Vagina (tissue), 2 donors: ENCODE measurements around the gene CENPS.

Experiments
- CTCF ChIP-seq, 3 experiments: fragments of 450-650 bp in 2 of 3; fragments of 200-600 bp in 1 of 3; sonication (generic) in 1 of 3; IDR thresholded peaks; one replicate each; pipeline ENCODE4 v1.5.1; 2017 to 2019; ENCODE audit warnings: antibody characterized with exemption in 3 of 3, mild to moderate bottlenecking in 2 of 3, moderate library complexity in 2 of 3
- POLR2AphosphoS5 ChIP-seq, 2 donors: sonication (generic); formaldehyde crosslinking; IDR thresholded peaks; one replicate each; pipeline ENCODE4 v1.9.0; 2017; ENCODE audit warnings: antibody characterized with exemption in 2 of 2, mild to moderate bottlenecking in 2 of 2, low read depth in 1 of 2; ENCODE audit not compliant: insufficient read depth in 1 of 2

DNA sequence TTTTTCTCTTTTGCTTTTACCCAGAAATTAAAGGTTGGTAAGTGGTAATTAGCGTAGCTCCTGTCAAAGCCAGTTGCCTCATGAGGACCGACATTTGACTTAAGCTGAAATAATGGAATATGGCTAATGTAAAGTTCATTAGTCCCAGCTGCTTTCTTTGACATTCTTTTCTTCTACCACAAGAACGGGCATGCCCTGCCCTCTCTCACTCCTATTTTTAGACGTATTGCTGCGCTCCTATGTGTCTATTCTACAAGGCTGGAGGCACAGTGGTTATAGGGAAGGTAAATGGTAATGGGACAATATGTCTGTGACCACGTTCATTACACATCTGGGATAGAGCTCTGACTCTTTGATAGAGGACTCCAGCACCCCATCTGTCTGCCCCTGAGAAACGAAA, 26.4 kb downstream of the CENPS start:
- no peak for TF ChIP-seq POLR2AphosphoS5 (IDR thresholded peaks at IDR 0.05; ENCODE audit: insufficient read depth in 1 of 2, low read depth in 1 of 2)
- TF ChIP-seq CTCF (IDR thresholded peaks at IDR 0.05), result no peak
